ENCODE measurements around the gene SIGLEC6. TPM values are rescaled to one million over a fixed set of nuclear protein-coding genes. Genes with fewer than 3 reads are reported as not detected.

Gene SIGLEC6
- total RNA-seq, 1 experiment from 2014 or later, result 0.31 TPM

- DNase-seq, result no peak
- no CpG with 5 or more reads among the region's 7 CpGs for WGBS (ENCODE audit: extremely low coverage, insufficient read length, low lambda C conversion rate)
- Mint-ChIP-seq H3K4me1 (no peaks in the 10 kb centered on the region), H3K27me3 (ENCODE audit: low read depth) (peaks cover 25% of the 10 kb centered on the region), H3K4me3 (no peak overlapping the region), H3K27ac (no peak overlapping the region), H3K9me3 (peaks cover 50 to 89% of the 10 kb centered on the region in 2 experiments), H3K36me3 (ENCODE audit: insufficient read depth in 1 of 3, low read depth in 3 of 3) (peaks cover 0 to 15% (median 6%) of the 10 kb centered on the region in 3 experiments; a peak in 4 of 7 replicates)
- Histone ChIP-seq H3K9ac (ENCODE audit: extremely low read depth, insufficient read length, low read length) (no peak overlapping the region), H3K56ac (ENCODE audit: insufficient read length, low read depth, low read length) (no peak overlapping the region), H3K4me1 (ENCODE audit: insufficient read depth, low read length) (no peaks in the 10 kb centered on the region), H3K79me1 (ENCODE audit: insufficient read depth, low read depth, low read length, poor library complexity, severe bottlenecking) (no peaks in the 10 kb centered on the region), H3K27me3 (ENCODE audit: insufficient read depth, low read length) (no peaks in the 10 kb centered on the region), H4K91ac (ENCODE audit: insufficient read length, low read depth, low read length) (no peak overlapping the region), H4K20me1 (ENCODE audit: control insufficient read depth, insufficient read depth, insufficient read length) (no peaks in the 10 kb centered on the region), H3K23me2 (ENCODE audit: insufficient read length, low read depth, low read length, poor library complexity, severe bottlenecking) (no peaks in the 10 kb centered on the region), H2BK12ac (ENCODE audit: insufficient read length, low read depth, low read length) (no peak overlapping the region), H3K79me2 (ENCODE audit: insufficient read depth, low read length) (no peaks in the 10 kb centered on the region), H4K5ac (ENCODE audit: insufficient read length, low read depth, low read length) (no peak overlapping the region), H2BK20ac (ENCODE audit: low read depth, low read length, poor library complexity, severe bottlenecking) (no peak overlapping the region), H2BK120ac (ENCODE audit: low read depth, low read length, poor library complexity, severe bottlenecking) (no peak overlapping the region), H3K4me2 (ENCODE audit: insufficient read depth, insufficient read length, low read length) (no peak overlapping the region), H3K14ac (ENCODE audit: insufficient read depth, low read length) (no peak overlapping the region), H2AK5ac (ENCODE audit: insufficient read length, low read length) (no peak overlapping the region), H3K27ac (ENCODE audit: insufficient read length, low read depth, low read length) (no peak overlapping the region), H3K23ac (ENCODE audit: insufficient read length, low read depth, low read length) (no peak overlapping the region), H3K9me3 (ENCODE audit: control insufficient read depth, low read depth, low read length) (no peaks in the 10 kb centered on the region), H2AFZ (ENCODE audit: low read length) (no peak overlapping the region), H3K4ac (ENCODE audit: low read depth, low read length) (no peak overlapping the region), H3K18ac (ENCODE audit: insufficient read length, low read depth, low read length) (no peak overlapping the region), H4K8ac (replicated peaks; ENCODE audit: insufficient read length, low read depth, low read length) (no peak overlapping the region), H3T11ph (ENCODE audit: low read length) (no peak overlapping the region), H2BK15ac (ENCODE audit: low read depth, low read length) (no peak overlapping the region), H2BK5ac (ENCODE audit: insufficient read length, low read length) (no peak overlapping the region)
- no peak for TF ChIP-seq CTCF (conservative IDR thresholded peaks at IDR 0.05)
Measured at GRCh38 chr19:51491586-51491985, 39.9 kb downstream of the SIGLEC6 start.

Measured in H9 (cell line).